RCC 7860 (cell line): ENCODE measurements around the gene GPC1.

Experiments
- DNase-seq: peaks from one replicate; pipeline ENCODE4 v3.0.0-alpha.2; 2015; ENCODE audit warnings: low spot score
- FAIRE-seq: peaks from 2 replicates; lab custom pipeline; 2012; peaks lifted over from hg19 to GRCh38; lab: Jason Lieb, UNC

Gene GPC1

DNA sequence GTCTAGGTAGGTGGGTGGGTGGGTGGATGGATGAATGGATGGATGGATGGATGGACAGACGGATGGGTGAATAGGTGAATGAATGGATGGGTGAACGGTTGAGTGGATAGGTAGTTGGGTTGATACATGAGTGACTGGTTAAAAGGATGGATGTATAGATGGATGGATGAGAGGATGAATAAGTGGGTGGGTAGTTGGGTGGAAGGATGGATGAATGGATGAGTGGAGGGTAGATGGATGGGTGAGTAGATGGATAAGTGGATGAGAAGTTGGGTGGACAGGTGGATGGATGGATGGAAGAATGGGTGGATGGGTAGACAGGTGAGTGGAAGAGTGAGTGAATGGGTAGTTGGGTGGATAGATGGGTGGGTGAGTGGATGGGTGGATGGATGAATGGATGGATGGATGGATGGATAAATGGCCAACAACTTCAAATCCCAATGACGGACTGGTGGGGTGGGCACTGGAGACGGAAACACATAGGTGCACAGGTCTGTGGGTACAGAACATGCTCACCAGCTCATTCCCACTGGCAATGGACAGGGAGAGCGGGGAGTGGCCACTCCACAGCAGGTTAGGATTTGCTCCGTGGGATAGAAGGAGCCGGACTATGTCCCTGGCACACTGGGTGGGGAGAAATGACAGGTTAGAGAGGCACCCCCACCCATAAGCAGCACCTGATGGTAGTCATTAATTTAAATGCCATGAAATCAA lies 73.5 kb downstream of the GPC1 start:
- DNase-seq = no peak
- FAIRE-seq = no peak

DNA sequence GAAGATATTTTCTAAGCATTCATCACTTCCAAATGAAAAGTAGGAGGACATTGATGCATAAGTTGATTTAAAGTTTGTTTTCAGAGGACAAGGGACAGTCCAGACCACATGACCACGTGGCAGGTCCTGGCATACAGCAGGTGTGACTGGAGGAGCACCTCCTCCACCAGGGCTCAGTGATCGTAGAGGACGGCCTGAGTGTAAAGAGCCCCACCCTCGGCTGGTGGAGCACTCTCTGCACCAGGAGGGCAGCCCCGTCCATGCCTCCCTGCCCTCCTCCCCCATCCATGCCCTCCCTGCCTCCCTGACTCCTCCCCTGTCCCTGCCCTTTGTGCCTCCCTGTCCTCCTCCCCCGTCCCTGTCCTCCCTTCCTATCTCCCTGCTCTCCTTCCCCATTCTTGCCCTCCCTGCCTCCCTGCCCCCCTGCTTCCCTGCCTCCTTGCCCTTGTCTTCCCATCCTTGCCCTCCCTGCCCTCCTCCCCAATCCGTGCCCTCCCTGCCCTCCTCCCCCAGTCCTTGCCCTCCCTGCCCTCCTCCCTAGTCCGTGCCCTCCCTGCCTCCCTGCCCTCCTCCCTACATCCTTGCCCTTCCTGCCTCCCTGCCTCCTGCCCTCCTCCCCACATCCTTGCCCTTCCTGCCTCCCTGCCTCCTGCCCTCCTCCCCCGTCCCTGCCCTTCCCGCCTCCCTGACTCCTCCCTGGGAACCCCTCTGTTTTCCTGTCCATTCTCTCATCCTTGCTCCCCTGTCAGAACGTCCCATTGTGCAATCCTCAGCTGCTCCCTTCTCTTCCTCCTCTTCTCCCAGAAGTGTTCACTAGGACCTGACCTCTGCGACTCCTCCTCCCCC lies 74.4 kb downstream of the GPC1 start:
- FAIRE-seq (no peak), DNase-seq (no peak)

DNA sequence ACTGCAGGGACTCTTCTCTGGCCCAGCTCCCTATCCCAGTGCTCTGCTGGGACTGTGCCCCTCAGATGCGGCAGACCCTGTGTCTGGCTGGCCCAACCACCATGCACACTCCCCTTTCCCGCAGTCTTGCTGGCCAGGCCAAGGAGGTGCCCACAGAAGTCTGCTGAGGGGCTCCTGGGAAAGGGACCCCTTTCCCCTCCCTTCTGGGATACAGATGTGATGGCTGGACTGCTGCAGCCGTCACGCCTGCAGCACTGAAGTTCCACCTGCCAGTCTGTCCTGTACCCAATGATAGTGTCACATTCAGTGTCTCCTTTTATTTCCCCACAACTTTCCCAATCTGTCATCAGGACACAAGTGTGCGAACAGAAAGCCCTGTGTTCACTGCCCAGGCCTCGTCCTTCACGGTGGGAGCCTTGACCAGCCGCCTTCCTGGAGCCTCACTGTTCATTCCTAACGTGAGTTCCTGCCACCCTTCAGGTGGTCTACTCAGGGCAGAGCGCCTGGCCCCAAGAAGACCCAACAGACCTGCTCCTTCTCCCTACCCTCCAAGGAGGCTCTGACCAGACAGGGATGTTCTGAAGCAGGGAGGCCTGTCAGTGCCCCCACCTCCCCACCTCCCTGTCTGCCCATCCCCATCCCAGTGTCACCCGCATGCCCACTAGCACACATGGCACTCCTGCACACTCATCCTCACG lies 75.2 kb downstream of the GPC1 start:
- FAIRE-seq (no peak), DNase-seq (no peak)

DNA sequence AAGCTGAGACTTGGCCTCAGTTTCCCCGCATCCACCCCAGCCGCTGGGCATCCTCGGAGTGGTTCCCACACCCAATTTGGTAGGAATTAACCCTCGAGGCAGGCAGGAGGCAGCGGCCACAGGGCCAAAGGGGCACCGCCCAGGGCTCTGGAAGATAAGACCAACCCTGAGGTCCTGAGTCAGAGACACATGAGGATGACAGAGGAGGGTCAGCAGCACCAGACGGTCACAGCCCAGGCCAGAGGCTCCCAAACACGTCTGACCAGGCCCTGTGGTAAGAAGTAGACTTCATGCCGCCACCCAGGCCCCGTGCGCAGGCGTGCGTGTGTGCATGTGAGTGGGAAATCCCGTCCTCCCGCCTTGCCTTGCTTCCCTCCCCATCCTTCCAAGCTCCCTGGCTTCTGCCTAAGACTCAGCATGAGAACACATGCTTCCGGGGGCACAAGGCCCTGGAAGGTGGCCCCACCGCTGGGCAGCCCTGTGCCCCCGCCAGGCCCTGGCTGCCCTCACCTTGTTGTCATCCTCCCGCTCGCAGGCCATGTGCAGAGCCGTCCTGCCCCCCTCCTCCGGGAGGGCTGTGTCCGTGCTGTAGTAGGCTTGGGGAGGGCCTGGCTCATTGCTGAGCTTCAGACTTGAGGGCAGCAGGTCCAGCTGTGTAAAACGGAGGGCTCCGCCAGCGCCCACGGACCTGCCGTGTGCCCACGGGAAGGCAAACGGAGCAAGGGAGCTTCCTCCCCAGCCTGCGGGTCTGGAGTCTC lies 76.1 kb downstream of the GPC1 start:
- DNase-seq (no peak), FAIRE-seq (no peak)

DNA sequence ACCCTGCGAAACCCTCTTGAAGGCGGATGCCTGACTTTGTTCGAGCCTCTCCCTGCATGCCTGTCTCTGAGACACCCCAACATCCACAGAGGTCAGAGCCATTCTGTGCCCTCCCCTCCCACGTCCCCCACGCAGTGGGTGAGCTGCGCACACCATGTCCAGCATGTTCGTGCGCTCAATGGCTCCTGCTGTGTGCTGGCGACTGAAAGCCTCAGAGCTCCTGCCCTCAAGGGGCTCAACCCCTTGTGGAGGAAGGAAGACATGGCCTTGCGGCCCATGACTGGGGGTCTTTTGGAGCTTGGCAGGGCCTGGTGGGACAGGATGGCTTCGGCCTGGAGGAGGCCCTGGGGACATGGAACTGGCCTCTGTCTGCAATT lies 76.6 kb downstream of the GPC1 start:
- no peak for DNase-seq
- no peak for FAIRE-seq

DNA sequence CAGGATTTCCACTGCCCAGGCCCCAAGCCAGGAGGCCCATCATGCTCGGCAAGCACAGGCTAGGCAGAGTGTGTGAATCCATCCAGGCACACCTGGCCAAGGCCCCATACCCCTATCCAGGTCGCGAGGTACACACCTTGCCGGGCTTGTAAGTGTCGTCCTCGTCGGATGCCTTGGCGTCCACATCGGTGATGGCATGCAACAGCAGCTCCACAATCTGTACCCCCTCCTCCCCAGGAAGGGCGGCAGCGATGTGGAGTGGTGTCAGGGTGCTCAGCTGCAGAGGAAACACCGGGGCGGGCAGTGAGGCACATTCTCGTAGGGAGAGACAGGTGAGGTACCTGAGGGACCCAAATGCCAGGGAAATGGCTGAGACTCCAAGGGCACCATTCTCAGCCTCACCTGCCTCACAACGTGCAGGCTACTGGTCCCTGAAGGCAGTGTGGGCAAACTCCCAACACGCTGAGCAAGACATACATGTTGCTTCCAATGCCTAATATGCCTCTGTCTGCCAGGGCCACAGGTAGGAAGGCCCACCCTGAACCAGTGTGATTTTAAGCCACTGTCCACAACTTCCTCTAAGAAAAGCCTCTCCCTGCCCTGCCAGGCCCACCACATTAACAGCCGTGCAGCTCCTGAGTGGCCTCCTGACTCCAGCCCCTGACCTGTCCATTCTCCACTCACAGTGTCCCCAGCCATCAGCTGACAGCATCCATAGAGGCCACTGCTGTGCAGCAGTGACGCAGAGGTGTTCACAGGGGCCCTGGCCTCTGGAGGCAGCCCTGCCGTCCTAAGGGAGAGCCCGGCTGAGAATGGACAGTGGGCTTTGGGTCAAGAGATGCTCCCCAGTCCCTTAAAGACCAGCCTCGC lies 77.4 kb downstream of the GPC1 start:
- FAIRE-seq (no peak), DNase-seq (no peak)

DNA sequence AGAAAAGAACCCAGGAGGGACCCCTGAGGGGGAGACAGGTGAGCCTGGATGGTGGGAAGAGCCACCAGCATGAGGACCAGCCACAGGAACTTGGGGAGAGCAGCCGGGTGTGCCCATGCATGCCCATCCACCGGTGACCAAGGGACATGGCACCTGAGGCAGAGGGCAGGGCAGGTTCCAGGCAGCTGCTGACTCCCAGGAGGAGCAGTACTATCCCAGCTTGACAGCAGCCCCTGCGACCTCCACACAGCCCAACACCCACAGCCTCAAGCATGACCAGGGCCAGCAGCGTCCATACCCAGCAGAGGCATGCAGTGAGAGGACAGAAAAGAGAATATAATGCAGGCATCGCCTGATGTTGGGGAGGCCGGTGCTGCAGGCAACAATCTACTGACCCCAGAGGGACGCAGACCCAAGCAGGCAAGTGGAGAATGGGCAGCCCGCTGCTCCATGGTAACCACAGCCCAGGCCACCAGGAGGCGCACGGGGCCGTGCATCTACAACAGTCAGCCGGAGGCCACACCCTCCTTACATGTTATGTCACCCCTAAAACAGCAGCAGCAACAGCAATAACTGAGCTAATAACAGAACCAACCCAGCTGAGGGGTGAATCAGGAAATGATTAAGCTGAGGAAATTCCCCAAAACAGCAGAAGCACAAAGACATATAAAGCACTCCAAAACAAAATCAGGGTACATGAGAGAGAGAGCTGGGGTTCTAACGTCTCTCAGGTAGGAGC lies 78.3 kb downstream of the GPC1 start:
- peak; percentile 44 for DNase-seq
- FAIRE-seq = no peak

DNA sequence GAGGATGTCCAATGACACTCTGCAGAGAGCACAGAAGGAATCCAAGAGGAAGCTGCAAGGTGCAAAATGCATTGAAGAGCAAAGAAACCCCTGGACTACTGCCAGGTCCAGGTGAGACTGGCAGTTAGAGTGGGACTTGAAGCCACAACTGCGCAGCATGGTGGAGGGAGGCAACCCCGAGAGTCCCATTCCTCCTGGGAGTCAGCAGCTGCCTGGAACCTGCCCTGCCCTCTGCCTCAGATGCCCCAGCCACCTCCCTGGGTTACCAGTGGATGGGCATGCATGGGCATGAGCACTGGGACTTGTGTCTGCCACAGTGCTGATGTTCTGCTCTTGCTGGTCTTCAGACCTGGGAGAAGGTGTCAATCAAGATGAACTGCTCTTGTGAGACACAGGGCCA lies 79.2 kb downstream of the GPC1 start:
- FAIRE-seq (no peak), DNase-seq (no peak)

DNA sequence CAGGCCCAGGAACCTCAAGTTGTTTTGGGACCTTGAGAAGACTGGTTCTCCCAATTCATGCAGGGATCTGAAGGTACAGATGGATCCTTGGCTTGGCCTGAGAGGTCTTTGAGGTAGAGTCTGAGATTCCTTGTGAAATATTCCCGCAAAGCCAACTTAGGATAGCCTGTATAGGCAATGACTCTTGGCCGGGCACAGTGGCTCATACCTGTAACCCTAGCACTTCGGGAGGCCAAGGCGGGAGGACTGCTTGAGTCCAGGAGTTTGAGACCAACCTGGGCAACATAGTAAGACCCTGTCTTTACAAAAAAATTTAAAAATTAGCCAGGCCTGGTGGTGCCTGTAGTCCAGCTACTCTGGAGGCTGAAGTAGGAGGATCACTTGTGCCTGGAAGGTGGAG lies 81.9 kb downstream of the GPC1 start:
- FAIRE-seq (no peak), DNase-seq (no peak)
